GM12878 (cell line): ENCODE results near the gene ALDH1A3. TPM values are rescaled to one million over a fixed set of nuclear protein-coding genes. Genes with fewer than 3 reads are reported as not detected.

Experiments used
- ATAC-seq: fragments of 200-7000 bp; cut with Tn5 transposase; 3 replicates; pipeline ENCODE4 v1.9.1; 2020; ENCODE audit warnings: mild to moderate bottlenecking, moderate library complexity
- BruUV-seq: library from RNA; stranded (reverse); fragments of 400-500 nt; replicated peaks from 2 replicates; lab custom pipeline; 2021; lab: Mats Ljungman, UMichigan
- CTCF ChIA-PET: fragments of 300-600 bp; sonication (Branson Sonifier 250); formaldehyde crosslinking; extraction: SDS; loops from one replicate; lab custom pipeline; 2021; ENCODE audit warnings: inconsistent platforms; lab: Yijun Ruan, JAX
- POLR2A ChIA-PET: fragments of 350-600 bp; formaldehyde crosslinking; extraction: SDS; loops from one replicate; lab custom pipeline; 2021; ENCODE audit warnings: inconsistent platforms; lab: Charles Lee
- RAD21 ChIA-PET: fragments of 300-600 bp; sonication (Branson Sonifier 250); formaldehyde crosslinking; loops from one replicate; lab custom pipeline; 2023; ENCODE audit warnings: antibody characterized with exemption; ENCODE audit not compliant: unreplicated experiment; lab: Charles Lee
- SMC1A ChIA-PET: fragments of 300-600 bp; sonication (Branson Sonifier 250); formaldehyde crosslinking; loops from one replicate; lab custom pipeline; 2023; ENCODE audit not compliant: unreplicated experiment, uncharacterized antibody; lab: Charles Lee
- DNase-seq: peaks from one replicate; pipeline ENCODE4 v3.0.0-alpha.2; 2011; ENCODE audit warnings: low read depth, low spot score
- FAIRE-seq: peaks from 3 replicates; lab custom pipeline; 2011; peaks lifted over from hg19 to GRCh38; lab: Jason Lieb, UNC
- H2AFZ ChIP-seq: 2 replicates; pipeline ENCODE4 v1.6.0; 2011; ENCODE audit warnings: low read depth, low read length, control low read depth; ENCODE audit not compliant: control insufficient read depth
- H3K27ac ChIP-seq: 2 replicates; pipeline ENCODE4 v1.5.1; 2011; ENCODE audit warnings: control low read depth; ENCODE audit not compliant: control insufficient read depth, insufficient read depth
- H3K27me3 ChIP-seq, 2 experiments: replicated peaks in 1 of 2; 2 replicates each; pipeline versions ENCODE4 v1.6.0 to v1.6.1; 2011; ENCODE audit warnings: low read length in 1 of 2; ENCODE audit not compliant: control insufficient read depth in 2 of 2, insufficient read depth in 2 of 2
- H3K36me3 ChIP-seq, 2 experiments: 2 replicates each; pipeline ENCODE4 v1.5.1; 2011; ENCODE audit warnings: low read length in 1 of 2; ENCODE audit not compliant: control insufficient read depth in 2 of 2, insufficient read depth in 2 of 2
- H3K4me1 ChIP-seq: 2 replicates; pipeline ENCODE4 v1.6.1; 2011; ENCODE audit warnings: mild to moderate bottlenecking, low read length, moderate library complexity, mixed read lengths; ENCODE audit not compliant: control insufficient read depth, insufficient read depth
- H3K4me2 ChIP-seq: 2 replicates; pipeline ENCODE4 v1.6.0; 2011; ENCODE audit warnings: control low read depth; ENCODE audit not compliant: control insufficient read depth, insufficient read depth
- H3K4me3 ChIP-seq: fragments of 200-600 bp; sonication (generic); 2 replicates; pipeline ENCODE4 v1.5.1; 2016
- H3K79me2 ChIP-seq: 2 replicates; pipeline ENCODE4 v1.6.0; 2011; ENCODE audit warnings: low read length; ENCODE audit not compliant: control insufficient read depth, insufficient read depth
- H3K9ac ChIP-seq: 2 replicates; pipeline ENCODE4 v1.8.0; 2011; ENCODE audit warnings: low read length, control low read depth, mixed read lengths; ENCODE audit not compliant: control insufficient read depth, insufficient read depth
- H3K9me3 ChIP-seq: replicated peaks from 3 replicates; pipeline ENCODE4 v1.5.1; 2011; ENCODE audit warnings: mild to moderate bottlenecking, low read length; ENCODE audit not compliant: control insufficient read depth, insufficient read depth
- H4K20me1 ChIP-seq: 2 replicates; pipeline ENCODE4 v1.6.0; 2011; ENCODE audit not compliant: control insufficient read depth, insufficient read depth
- BCL3 ChIP-seq: IDR thresholded peaks from 2 replicates; pipeline ENCODE4 v1.6.1; 2011; ENCODE audit warnings: borderline replicate concordance, low read depth, mild to moderate bottlenecking, moderate library complexity, low read length; ENCODE audit not compliant: insufficient read depth, poor library complexity, severe bottlenecking
- EGR1 ChIP-seq, 2 experiments: IDR thresholded peaks; 1 replicate in 1 of 2; 2 replicates in 1 of 2; pipeline ENCODE4 v1.6.1; 2011 to 2012; ENCODE audit warnings: low read depth in 2 of 2, low read length in 2 of 2, borderline replicate concordance in 1 of 2, mild to moderate bottlenecking in 1 of 2, moderate library complexity in 1 of 2
- ETV6 ChIP-seq, 2 experiments: fragments of 450-650 bp in 1 of 2; IDR thresholded peaks in 1 of 2; conservative IDR thresholded peaks in 1 of 2; 2 replicates each; pipeline ENCODE4 v1.6.1; 2014; ENCODE audit warnings: antibody characterized with exemption in 1 of 2, borderline replicate concordance in 1 of 2, low read depth in 1 of 2, mild to moderate bottlenecking in 1 of 2, moderate library complexity in 1 of 2
- FOXM1 ChIP-seq: IDR thresholded peaks from 2 replicates; pipeline ENCODE4 v1.6.1; 2012; ENCODE audit warnings: low read depth, mild to moderate bottlenecking, inconsistent platforms, low read length, moderate library complexity
- HDAC2 ChIP-seq: fragments of 200-600 bp; sonication (generic); IDR thresholded peaks from 2 replicates; pipeline ENCODE4 v1.6.1; 2017
- HDGF ChIP-seq: fragments of 450-650 bp; IDR thresholded peaks from 2 replicates; pipeline ENCODE4 v1.6.1; 2016; ENCODE audit warnings: antibody characterized with exemption
- KAT2A ChIP-seq: conservative IDR thresholded peaks from 2 replicates; pipeline ENCODE4 v1.6.1; 2011; ENCODE audit warnings: low read depth, low read length; ENCODE audit not compliant: control insufficient read depth
- MTA3 ChIP-seq: IDR thresholded peaks from 2 replicates; pipeline ENCODE4 v1.6.1; 2012; ENCODE audit warnings: low read length, inconsistent platforms, borderline replicate concordance
- NFYB ChIP-seq: IDR thresholded peaks from 2 replicates; pipeline ENCODE4 v1.6.1; 2011; ENCODE audit warnings: low read depth, mild to moderate bottlenecking, low read length, improper control_type of control experiment, moderate library complexity; ENCODE audit not compliant: insufficient read depth
- SKIL ChIP-seq: fragments of 450-650 bp; IDR thresholded peaks from 2 replicates; pipeline ENCODE4 v1.6.1; 2017; ENCODE audit warnings: mild to moderate bottlenecking, low read depth, inconsistent platforms; ENCODE audit not compliant: poor library complexity, severe bottlenecking
- SMAD5 ChIP-seq: IDR thresholded peaks from 2 replicates; pipeline ENCODE4 v1.6.1; 2016; ENCODE audit warnings: antibody characterized with exemption, low read depth
- SPI1 ChIP-seq: IDR thresholded peaks from 2 replicates; pipeline ENCODE4 v1.6.1; 2011; ENCODE audit warnings: low read depth, mild to moderate bottlenecking, low read length, moderate library complexity, borderline replicate concordance; ENCODE audit not compliant: insufficient read depth
- SREBF2 ChIP-seq: IDR thresholded peaks from 2 replicates; pipeline ENCODE4 v1.6.1; 2012; ENCODE audit warnings: mild to moderate bottlenecking, low read length
- STAT1 ChIP-seq: fragments of 450-650 bp; conservative IDR thresholded peaks from 2 replicates; pipeline ENCODE4 v1.6.1; 2014; ENCODE audit warnings: antibody characterized with exemption, mild to moderate bottlenecking
- TCF3 ChIP-seq: IDR thresholded peaks from 2 replicates; pipeline ENCODE4 v1.6.1; 2012; ENCODE audit warnings: low read depth, mild to moderate bottlenecking, low read length, borderline replicate concordance; ENCODE audit not compliant: insufficient read depth
- WRNIP1 ChIP-seq: IDR thresholded peaks from 2 replicates; pipeline ENCODE4 v1.6.1; 2011; ENCODE audit warnings: low read depth, low read length, improper control_type of control experiment, borderline replicate concordance
- WGBS: methylation state at CpG from one replicate; pipeline ENCODE4 v1.1.6; 2016; ENCODE audit warnings: low lambda C conversion rate; ENCODE audit not compliant: insufficient replicate concordance, insufficient coverage; ENCODE audit errors: missing lambda C conversion rate; 5-methylcytosine and 5-hydroxymethylcytosine counted together
- in situ Hi-C: fragments of 300-500 bp; cut with MboI; formaldehyde crosslinking; loops from 9 replicates; pipeline ENCODE4 v1.14.3; 2018; ENCODE audit warnings: mixed read lengths
- intact Hi-C: fragments of 100-400 bp; cut with micrococcal nuclease; formaldehyde crosslinking; loops from one replicate; pipeline ENCODE4 v1.14.2; 2022; ENCODE audit not compliant: unreplicated experiment
- polyA plus RNA-seq, 11 experiments: library from polyadenylated mRNA; depleted of rRNA in 4 of 11; unstranded in 6 of 11; stranded (reverse) in 5 of 11; fragments of >200 nt; fragmentation: Nextera tagmentation in 4 of 11; fragmentation: Illumina TruSeq in 1 of 11; extraction: Ambion mirVana in 4 of 11; extraction: Trizol in 1 of 11; gene quantifications; 1 replicate in 1 of 11; 2 replicates in 10 of 11; pipeline versions ENCODE4 v1.2.1 to v1.2.3, GENCODE V29; 2011 to 2016; ENCODE audit warnings: inconsistent platforms in 2 of 11, missing spikeins in 2 of 11, low read depth in 1 of 11
- total RNA-seq, 4 experiments: library from RNA; depleted of rRNA in 3 of 4; stranded (reverse); fragments of >200 nt in 3 of 4; fragmentation: Illumina TruSeq in 1 of 4; extraction: Trizol in 1 of 4; gene quantifications; 2 replicates each; pipeline versions ENCODE4 v1.2.1 to v1.2.3, GENCODE V29; 2013 to 2021
- TF ChIP-seq, protein P1 (sequence below): IDR thresholded peaks from 2 replicates; pipeline ENCODE4 v1.6.1; 2012; ENCODE audit warnings: low read depth, low read length, improper control_type of control experiment

Gene ALDH1A3
- total and polyA plus RNA-seq, 10 of the 15 experiments (the other 5 are each of a cell fraction or from before 2014, with no cell fraction given) = 0.06 to 0.69 (median 0.18) TPM

DNA sequence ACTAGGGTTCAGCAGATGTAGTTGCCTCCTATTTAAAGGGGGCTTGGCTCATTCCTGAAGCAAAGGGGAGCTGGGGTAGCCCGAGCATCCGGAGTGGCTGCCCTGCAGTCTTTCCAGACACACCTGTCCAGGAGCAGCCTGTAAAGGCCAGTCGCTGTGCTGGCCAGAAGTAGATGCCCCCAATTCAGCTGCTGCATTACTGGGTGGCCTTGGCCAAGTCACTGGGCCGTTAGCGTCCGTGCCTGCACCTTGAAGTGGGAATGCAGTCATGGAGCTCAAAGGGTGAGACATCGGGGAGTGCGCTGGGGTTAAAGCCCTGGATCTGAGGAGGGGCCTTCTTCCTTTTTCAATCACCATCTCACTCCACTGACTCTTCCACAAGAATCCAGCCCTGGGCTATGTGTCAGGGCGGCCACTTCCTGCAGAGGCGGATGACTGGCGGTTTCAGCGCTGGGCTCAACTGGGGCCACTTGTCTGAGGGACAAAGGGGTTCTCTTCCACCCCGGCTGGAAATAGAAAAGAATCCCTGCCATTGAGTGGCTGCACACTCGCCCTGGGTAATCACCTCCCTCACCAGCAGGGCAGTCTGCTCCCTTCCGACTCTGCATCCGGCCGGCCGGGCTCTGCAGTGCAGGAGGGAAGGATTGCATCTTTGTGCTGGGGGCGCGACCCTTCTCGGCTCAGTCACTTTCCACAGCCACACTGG, 11.8 kb downstream of the ALDH1A3 start:
- ATAC-seq = no peak
- CTCF ChIA-PET = no interaction called here
- no peak for TF ChIP-seq SMAD5
- TF ChIP-seq STAT1 = no peak
- no peak for TF ChIP-seq SKIL
- TF ChIP-seq WRNIP1 = no peak
- no peak for TF ChIP-seq SREBF2
- no peak for TF ChIP-seq HDAC2
- no peak for TF ChIP-seq FOXM1
- TF ChIP-seq SPI1 = no peak
- TF ChIP-seq TCF3 = no peak
- TF ChIP-seq HDGF = no peak
- no peak for TF ChIP-seq MTA3
- no peak for TF ChIP-seq EGR1 (IDR thresholded peaks at IDR 0.05; ENCODE audit: borderline replicate concordance in 1 of 2, low read depth in 2 of 2, low read length in 2 of 2)
- TF ChIP-seq, protein P1, sequence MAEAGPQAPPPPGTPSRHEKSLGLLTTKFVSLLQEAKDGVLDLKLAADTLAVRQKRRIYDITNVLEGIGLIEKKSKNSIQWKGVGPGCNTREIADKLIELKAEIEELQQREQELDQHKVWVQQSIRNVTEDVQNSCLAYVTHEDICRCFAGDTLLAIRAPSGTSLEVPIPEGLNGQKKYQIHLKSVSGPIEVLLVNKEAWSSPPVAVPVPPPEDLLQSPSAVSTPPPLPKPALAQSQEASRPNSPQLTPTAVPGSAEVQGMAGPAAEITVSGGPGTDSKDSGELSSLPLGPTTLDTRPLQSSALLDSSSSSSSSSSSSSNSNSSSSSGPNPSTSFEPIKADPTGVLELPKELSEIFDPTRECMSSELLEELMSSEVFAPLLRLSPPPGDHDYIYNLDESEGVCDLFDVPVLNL = no peak
- no peak for TF ChIP-seq NFYB
- no peak for TF ChIP-seq ETV6 (conservative IDR thresholded peaks at IDR 0.05 in 1 of 2, IDR thresholded peaks at IDR 0.05 in 1 of 2; ENCODE audit: borderline replicate concordance in 1 of 2, low read depth in 1 of 2)
- no peak for TF ChIP-seq KAT2A
- no peak for TF ChIP-seq BCL3

More for the DNA sequence above, 11.8 kb downstream of the ALDH1A3 start:
- FAIRE-seq = no peak
- in situ Hi-C loops = no loop called here
- H3K4me1 ChIP-seq = no peaks in the 10 kb centered on the region
- no peaks in the 10 kb centered on the region for H3K79me2 ChIP-seq
- no peak overlapping the region for H3K4me2 ChIP-seq
- RAD21 ChIA-PET = no interaction called here
- no peak overlapping the region for H3K27ac ChIP-seq
- WGBS = 65% methylated on average over 21 of the region's 21 CpGs
- H4K20me1 ChIP-seq = no peaks in the 10 kb centered on the region
- DNase-seq = no peak
- no peaks in the 10 kb centered on the region for H3K36me3 ChIP-seq
- intact Hi-C loops = no loop called here
- H2AFZ ChIP-seq = no peak overlapping the region
- no peak overlapping the region for H3K9ac ChIP-seq
- H3K27me3 ChIP-seq = peaks cover 12 to 13% of the 10 kb centered on the region in 2 experiments
- SMC1A ChIA-PET = interaction anchor here (1.7 kb wide), 1 partner anchor 115 kb away, joined by 5 read pairs; no protein-coding TSS in a partner anchor
- H3K4me3 ChIP-seq = no peak overlapping the region
- no peaks in the 10 kb centered on the region for H3K9me3 ChIP-seq
- POLR2A ChIA-PET = no interaction called here
- BruUV-seq = no TSS peak
